Fibroblast of skin of left biceps (primary cell): ENCODE data around the gene TBC1D16.

Experiments used
- DNase-seq, 2 experiments: peaks; one replicate each; pipeline ENCODE4 v3.0.0-alpha.2; 2013; ENCODE audit warnings: low read depth in 2 of 2

TBC1D16 gene

GRCh38 chr17:79888811-79889634 lies 146.6 kb downstream of the TBC1D16 start:
- DNase-seq, result no peak

GRCh38 chr17:79888009-79888540 lies 147.6 kb downstream of the TBC1D16 start:
- no peak for DNase-seq

GRCh38 chr17:79887451-79887991 lies 148.2 kb downstream of the TBC1D16 start:
- no peak for DNase-seq

GRCh38 chr17:79883202-79883601 lies 152.5 kb downstream of the TBC1D16 start:
- DNase-seq, result no peak
